Measurements from ENCODE around the gene PPARA. TPM values are rescaled to one million over a fixed set of nuclear protein-coding genes. Genes with fewer than 3 reads are reported as not detected.

The PPARA gene
- total and polyA plus RNA-seq, 2 of the 4 experiments (the other 2 are of a cell fraction): 3.1 to 7.0 TPM

GRCh38 chr22:46183733-46184132 is 33.4 kb downstream of the PPARA start:
- Histone ChIP-seq H3K9ac (ENCODE audit: low read depth, low read length) (no peak overlapping the region), H3K56ac (ENCODE audit: extremely low read depth, insufficient read depth, low read length) (no peak overlapping the region), H3K27ac (ENCODE audit: insufficient read depth, low read length) (no peak overlapping the region), H3K23ac (ENCODE audit: low read depth, low read length) (no peak overlapping the region), H3K4ac (ENCODE audit: low read depth, low read length) (no peak overlapping the region), H2AK9ac (replicated peaks; ENCODE audit: low read depth, low read length, poor library complexity) (no peak overlapping the region), H3K27me3 (ENCODE audit: control insufficient read depth, insufficient read depth, low read length) (no peaks in the 10 kb centered on the region), H2BK20ac (ENCODE audit: low read depth, low read length) (no peak overlapping the region), H3K4me2 (ENCODE audit: low read depth, low read length) (no peak overlapping the region), H3K9me1 (ENCODE audit: insufficient read depth, low read length) (peaks cover 4% of the 10 kb centered on the region; the same call in 1 of the 2 replicates), H2BK15ac (ENCODE audit: low read depth, low read length) (no peak overlapping the region), H4K8ac (ENCODE audit: low read depth in 2 of 2, low read length in 2 of 2) (no peak overlapping the region), H4K20me1 (ENCODE audit: insufficient read depth, low read length) (no peaks in the 10 kb centered on the region; the same call in 1 of the 2 replicates), H2AFZ (replicated peaks; ENCODE audit: low read length, poor library complexity) (no peak overlapping the region), H2AK5ac (ENCODE audit: low read depth, low read length) (no peak overlapping the region), H3K9me3 (ENCODE audit: control insufficient read depth, insufficient read depth, low read length) (peaks cover 18% of the 10 kb centered on the region), H4K5ac (ENCODE audit: low read depth, low read length) (no peak overlapping the region), H2BK120ac (ENCODE audit: low read depth, low read length) (no peak overlapping the region), H3K18ac (ENCODE audit: low read depth, low read length) (no peak overlapping the region), H4K91ac (ENCODE audit: insufficient read depth, low read depth, low read length) (no peak overlapping the region), H2BK5ac (ENCODE audit: low read depth, low read length, poor library complexity, severe bottlenecking) (no peak overlapping the region), H3K79me1 (ENCODE audit: low read depth in 1 of 2, low read length in 2 of 2) (peaks cover 5 to 7% of the 10 kb centered on the region in 2 experiments; a peak in 2 of 4 replicates), H3K36me3 (ENCODE audit: control insufficient read depth, insufficient read depth, low read length) (peaks cover 19% of the 10 kb centered on the region), H3K4me3 (ENCODE audit: insufficient read depth, low read depth, low read length) (no peak overlapping the region), H3K4me1 (ENCODE audit: control insufficient read depth, insufficient read depth, low read length) (no peaks in the 10 kb centered on the region), H3K14ac (replicated peaks; ENCODE audit: low read depth, low read length) (no peak overlapping the region)
- no peak for TF ChIP-seq USF2 (IDR thresholded peaks at IDR 0.05; ENCODE audit: low read depth, low read length)
- TF ChIP-seq MAFK (IDR thresholded peaks at IDR 0.05; ENCODE audit: low read depth, low read length): no peak
- no peak for TF ChIP-seq CHD1 (IDR thresholded peaks at IDR 0.05; ENCODE audit: low read depth, low read length)
- TF ChIP-seq CEBPB (IDR thresholded peaks at IDR 0.05; ENCODE audit: low read depth, low read length): no peak
- no peak for TF ChIP-seq SMC3 (IDR thresholded peaks at IDR 0.05; ENCODE audit: low read depth, low read length)
- no peak for TF ChIP-seq MXI1 (IDR thresholded peaks at IDR 0.05; ENCODE audit: borderline replicate concordance, low read depth, low read length)
- TF ChIP-seq NFE2L2 (IDR thresholded peaks at IDR 0.05; ENCODE audit: low read depth, low read length): no peak
- TF ChIP-seq RCOR1 (IDR thresholded peaks at IDR 0.05; ENCODE audit: insufficient replicate concordance, low read length): no peak
- TF ChIP-seq MAZ (IDR thresholded peaks at IDR 0.05; ENCODE audit: borderline replicate concordance, low read depth, low read length): no peak
- TF ChIP-seq FOS (IDR thresholded peaks at IDR 0.05; ENCODE audit: low read depth, low read length): no peak
- TF ChIP-seq BHLHE40 (IDR thresholded peaks at IDR 0.05; ENCODE audit: low read depth, low read length): no peak
- TF ChIP-seq RFX5 (IDR thresholded peaks at IDR 0.05; ENCODE audit: low read depth, low read length): no peak
- TF ChIP-seq CTCF (conservative IDR thresholded peaks at IDR 0.05; ENCODE audit: low read depth, low read length): no peak
- no TSS peak for BruUV-seq (replicated peaks)
- in situ Hi-C loops (cut with MboI; ENCODE audit: low sequenced_read_pairs) (no loop called here), intact Hi-C loops (cut with micrococcal nuclease) (no loop called here), dilution Hi-C loops (cut with HindIII; ENCODE audit: low sequenced_read_pairs, unreplicated experiment) (no loop called here)
- ChIA-PET POLR2A (ENCODE audit: unreplicated experiment) (no interaction called here), CTCF (no interaction called here)
- DNase-seq: no peak
- ATAC-seq (ENCODE audit: low read depth): no peak
- whole genome bisulfite sequencing, 2 experiments (ENCODE audit: extremely low coverage in 2 of 2, insufficient read length in 1 of 2): no CpG with 5 or more reads among the region's 5 CpGs

All from IMR-90 (cell line).